Keratinocyte (primary cell): Measurements from ENCODE around the gene ZNF143. TPM values are rescaled to one million over a fixed set of nuclear protein-coding genes. Genes with fewer than 3 reads are reported as not detected.

Experiments
- DNase-seq: peaks from one replicate; pipeline ENCODE4 v3.0.0-alpha.2; 2011; ENCODE audit warnings: low read depth, missing footprints, low spot score
- FAIRE-seq: peaks from 2 replicates; lab custom pipeline; 2011; peaks lifted over from hg19 to GRCh38; lab: Jason Lieb, UNC
- H2AFZ ChIP-seq: 2 replicates; pipeline ENCODE4 v1.6.0; 2012; ENCODE audit warnings: low read length, control low read depth, inconsistent platforms; ENCODE audit not compliant: control insufficient read depth
- H3K27ac ChIP-seq: 2 replicates; pipeline ENCODE4 v1.5.1; 2011; ENCODE audit warnings: low read length; ENCODE audit not compliant: control insufficient read depth, insufficient read depth
- H3K27me3 ChIP-seq: 3 replicates; pipeline ENCODE4 v1.6.0; 2011; ENCODE audit warnings: low read length; ENCODE audit not compliant: control insufficient read depth, insufficient read depth; ENCODE audit errors: extremely low read depth
- H3K36me3 ChIP-seq, 2 experiments: 2 replicates in 1 of 2; 3 replicates in 1 of 2; pipeline ENCODE4 v1.5.1; 2011; ENCODE audit warnings: low read length in 2 of 2, mild to moderate bottlenecking in 1 of 2; ENCODE audit not compliant: control insufficient read depth in 2 of 2, insufficient read depth in 2 of 2; ENCODE audit errors: extremely low read depth in 1 of 2
- H3K4me1 ChIP-seq: 3 replicates; pipeline ENCODE4 v1.5.1; 2011; ENCODE audit warnings: low read length; ENCODE audit not compliant: control insufficient read depth, insufficient read depth; ENCODE audit errors: extremely low read depth
- H3K4me2 ChIP-seq: 3 replicates; pipeline ENCODE4 v1.6.0; 2011; ENCODE audit warnings: low read depth, low read length; ENCODE audit not compliant: control insufficient read depth, insufficient read depth; ENCODE audit errors: extremely low read depth
- H3K4me3 ChIP-seq, 3 experiments: fragments of 200-600 bp in 1 of 3; sonication (generic) in 1 of 3; 2 replicates in 2 of 3; 3 replicates in 1 of 3; pipeline ENCODE4 v1.5.1; 2011 to 2016; ENCODE audit warnings: low read length in 3 of 3, mild to moderate bottlenecking in 3 of 3, control low read depth in 2 of 3, inconsistent platforms in 1 of 3, low read depth in 1 of 3, mixed read lengths in 1 of 3, mixed run types in 1 of 3, moderate library complexity in 1 of 3; ENCODE audit not compliant: control insufficient read depth in 2 of 3, insufficient read depth in 2 of 3; ENCODE audit errors: extremely low read depth in 1 of 3
- H3K79me2 ChIP-seq: 2 replicates; pipeline ENCODE4 v1.6.0; 2012; ENCODE audit warnings: low read length; ENCODE audit not compliant: control insufficient read depth, insufficient read depth
- H3K9ac ChIP-seq: 3 replicates; pipeline ENCODE4 v1.6.0; 2011; ENCODE audit warnings: low read length; ENCODE audit not compliant: control insufficient read depth, insufficient read depth; ENCODE audit errors: extremely low read depth
- H3K9me1 ChIP-seq: 3 replicates; pipeline ENCODE4 v1.6.0; 2011; ENCODE audit warnings: low read length; ENCODE audit not compliant: control insufficient read depth, insufficient read depth; ENCODE audit errors: extremely low read depth
- H3K9me3 ChIP-seq: 2 replicates; pipeline ENCODE4 v1.5.1; 2012; ENCODE audit warnings: low read depth, low read length; ENCODE audit not compliant: control insufficient read depth
- H4K20me1 ChIP-seq: 3 replicates; pipeline ENCODE4 v1.6.0; 2011; ENCODE audit warnings: low read length; ENCODE audit not compliant: control insufficient read depth, insufficient read depth; ENCODE audit errors: extremely low read depth
- EZH2 ChIP-seq: IDR thresholded peaks from one replicate; pipeline ENCODE4 v1.6.1; 2012; ENCODE audit warnings: inconsistent platforms, mild to moderate bottlenecking, low read length, moderate library complexity
- dilution Hi-C: fragments of 300-500 bp; cut with MboI; formaldehyde crosslinking; loops from one replicate; pipeline ENCODE4 v1.7.0; 2020; ENCODE audit warnings: low sequenced_read_pairs; ENCODE audit not compliant: extremely low pct_ligation_motif_present
- polyA plus RNA-seq, 5 experiments: library from polyadenylated mRNA; depleted of rRNA in 3 of 5; stranded (reverse) in 3 of 5; stranded (forward) in 1 of 5; unstranded in 1 of 5; fragments of >200 nt; gene quantifications; 1 replicate in 1 of 5; 2 replicates in 3 of 5; 3 replicates in 1 of 5; pipeline versions ENCODE4 v1.2.1 to v1.2.3, GENCODE V29; 2011 to 2012; ENCODE audit warnings: missing spikeins in 2 of 5, low read depth in 1 of 5, low replicate concordance in 1 of 5
- TF ChIP-seq, protein P1 (sequence below), 3 experiments: IDR thresholded peaks in 1 of 3; conservative IDR thresholded peaks in 1 of 3; optimal IDR thresholded peaks in 1 of 3; 2 replicates in 2 of 3; 3 replicates in 1 of 3; pipeline versions ENCODE3 to v1.5.1; 2011; ENCODE audit warnings: low read length in 3 of 3, mild to moderate bottlenecking in 3 of 3, moderate library complexity in 2 of 3, control low read depth in 1 of 3, inconsistent platforms in 1 of 3; ENCODE audit not compliant: insufficient read depth in 2 of 3; ENCODE audit errors: extremely low read depth in 1 of 3

ZNF143 gene
- polyA plus RNA-seq, 1 donor (not counting 4 experiments of a cell fraction or from before 2014, with no cell fraction given) = 32.0 TPM

DNA sequence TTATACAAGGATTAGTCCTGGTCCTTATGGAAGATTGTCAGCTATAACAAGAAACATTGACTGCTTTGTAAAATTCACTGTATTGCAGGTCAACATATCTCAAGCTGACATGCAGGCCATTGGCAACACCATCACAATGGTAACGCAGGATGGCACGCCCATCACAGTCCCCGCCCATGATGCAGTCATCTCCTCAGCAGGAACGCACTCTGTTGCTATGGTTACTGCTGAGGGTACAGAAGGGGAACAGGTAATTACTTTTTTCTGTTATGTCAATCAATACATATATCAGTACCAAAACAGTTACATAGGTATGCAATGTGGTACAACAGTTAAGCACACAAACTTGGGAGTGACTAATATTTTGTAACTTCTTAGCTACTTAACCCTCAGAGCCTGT, 55.3 kb downstream of the ZNF143 start:
- Histone ChIP-seq H3K4me3 (no peak overlapping the region), H3K9me3 (no peaks in the 10 kb centered on the region), H3K27ac (no peak overlapping the region), H3K9me1 (no peaks in the 10 kb centered on the region), H2AFZ (no peak overlapping the region), H3K4me2 (no peak overlapping the region), H3K36me3 (peaks cover 6% of the 10 kb centered on the region in 2 experiments), H4K20me1 (no peaks in the 10 kb centered on the region), H3K79me2 (no peaks in the 10 kb centered on the region), H3K9ac (no peak overlapping the region), H3K4me1 (no peaks in the 10 kb centered on the region), H3K27me3 (no peaks in the 10 kb centered on the region)
- dilution Hi-C loops = no loop called here
- FAIRE-seq (no peak), DNase-seq (no peak)
- TF ChIP-seq, protein P1, sequence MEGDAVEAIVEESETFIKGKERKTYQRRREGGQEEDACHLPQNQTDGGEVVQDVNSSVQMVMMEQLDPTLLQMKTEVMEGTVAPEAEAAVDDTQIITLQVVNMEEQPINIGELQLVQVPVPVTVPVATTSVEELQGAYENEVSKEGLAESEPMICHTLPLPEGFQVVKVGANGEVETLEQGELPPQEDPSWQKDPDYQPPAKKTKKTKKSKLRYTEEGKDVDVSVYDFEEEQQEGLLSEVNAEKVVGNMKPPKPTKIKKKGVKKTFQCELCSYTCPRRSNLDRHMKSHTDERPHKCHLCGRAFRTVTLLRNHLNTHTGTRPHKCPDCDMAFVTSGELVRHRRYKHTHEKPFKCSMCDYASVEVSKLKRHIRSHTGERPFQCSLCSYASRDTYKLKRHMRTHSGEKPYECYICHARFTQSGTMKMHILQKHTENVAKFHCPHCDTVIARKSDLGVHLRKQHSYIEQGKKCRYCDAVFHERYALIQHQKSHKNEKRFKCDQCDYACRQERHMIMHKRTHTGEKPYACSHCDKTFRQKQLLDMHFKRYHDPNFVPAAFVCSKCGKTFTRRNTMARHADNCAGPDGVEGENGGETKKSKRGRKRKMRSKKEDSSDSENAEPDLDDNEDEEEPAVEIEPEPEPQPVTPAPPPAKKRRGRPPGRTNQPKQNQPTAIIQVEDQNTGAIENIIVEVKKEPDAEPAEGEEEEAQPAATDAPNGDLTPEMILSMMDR (optimal IDR thresholded peaks at IDR 0.05 in 1 of 3, IDR thresholded peaks at IDR 0.05 in 1 of 3, conservative IDR thresholded peaks at IDR 0.05 in 1 of 3; ENCODE audit: extremely low read depth in 1 of 3, insufficient read depth in 2 of 3, low read length in 3 of 3) = no peak
- TF ChIP-seq EZH2 = no peak

DNA sequence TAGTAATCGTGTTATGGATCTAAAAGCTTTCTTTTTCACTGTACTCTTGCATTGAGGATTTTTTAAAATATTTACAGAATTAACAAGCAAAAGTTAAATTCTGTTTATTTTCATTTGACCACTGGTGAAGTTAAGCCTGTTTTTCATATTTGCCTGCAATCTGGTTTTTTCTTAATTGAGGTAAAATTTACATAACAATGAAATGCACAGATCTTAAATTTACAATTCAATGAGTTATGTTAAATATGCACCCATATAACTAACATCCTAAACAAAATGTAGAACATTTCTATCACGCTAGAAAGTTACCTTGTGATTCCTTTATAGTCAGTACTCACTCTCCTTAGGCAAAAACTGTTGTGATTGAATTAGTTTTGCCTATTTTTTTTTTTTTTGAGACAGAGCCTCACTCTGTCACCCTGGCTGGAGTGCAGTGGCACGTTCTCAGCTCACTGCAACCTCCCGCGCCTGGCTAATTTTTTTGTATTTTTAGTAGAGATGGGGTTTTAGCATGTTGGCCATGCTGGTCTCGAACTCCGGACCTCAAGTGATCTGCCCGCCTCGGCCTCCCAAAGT, 58.1 kb downstream of the ZNF143 start:
- Histone ChIP-seq H3K9me1 (no peaks in the 10 kb centered on the region), H3K36me3 (peaks cover 0 to 3% of the 10 kb centered on the region in 2 experiments)
- FAIRE-seq = no peak

More for the DNA sequence above, 58.1 kb downstream of the ZNF143 start:
- dilution Hi-C loops = no loop called here
- Histone ChIP-seq H3K9me3 (no peaks in the 10 kb centered on the region), H3K4me2 (no peak overlapping the region), H3K4me3 (no peak overlapping the region), H3K79me2 (no peaks in the 10 kb centered on the region), H3K4me1 (no peaks in the 10 kb centered on the region), H2AFZ (no peak overlapping the region), H3K27me3 (no peaks in the 10 kb centered on the region), H3K9ac (no peak overlapping the region), H3K27ac (no peak overlapping the region), H4K20me1 (no peaks in the 10 kb centered on the region)
- TF ChIP-seq, protein P1 (optimal IDR thresholded peaks at IDR 0.05 in 1 of 3, IDR thresholded peaks at IDR 0.05 in 1 of 3, conservative IDR thresholded peaks at IDR 0.05 in 1 of 3; ENCODE audit: extremely low read depth in 1 of 3, insufficient read depth in 2 of 3, low read length in 3 of 3) = no peak
- no peak for TF ChIP-seq EZH2
- no peak for DNase-seq
